GM21786 (cell line): ENCODE data around the gene TLR2.

Experiments used
- ATAC-seq: cut with Tn5 transposase; IDR thresholded peaks from one replicate; pipeline ENCODE4 v1.9.1; 2021; ENCODE audit not compliant: unreplicated experiment

The TLR2 gene, protein sequence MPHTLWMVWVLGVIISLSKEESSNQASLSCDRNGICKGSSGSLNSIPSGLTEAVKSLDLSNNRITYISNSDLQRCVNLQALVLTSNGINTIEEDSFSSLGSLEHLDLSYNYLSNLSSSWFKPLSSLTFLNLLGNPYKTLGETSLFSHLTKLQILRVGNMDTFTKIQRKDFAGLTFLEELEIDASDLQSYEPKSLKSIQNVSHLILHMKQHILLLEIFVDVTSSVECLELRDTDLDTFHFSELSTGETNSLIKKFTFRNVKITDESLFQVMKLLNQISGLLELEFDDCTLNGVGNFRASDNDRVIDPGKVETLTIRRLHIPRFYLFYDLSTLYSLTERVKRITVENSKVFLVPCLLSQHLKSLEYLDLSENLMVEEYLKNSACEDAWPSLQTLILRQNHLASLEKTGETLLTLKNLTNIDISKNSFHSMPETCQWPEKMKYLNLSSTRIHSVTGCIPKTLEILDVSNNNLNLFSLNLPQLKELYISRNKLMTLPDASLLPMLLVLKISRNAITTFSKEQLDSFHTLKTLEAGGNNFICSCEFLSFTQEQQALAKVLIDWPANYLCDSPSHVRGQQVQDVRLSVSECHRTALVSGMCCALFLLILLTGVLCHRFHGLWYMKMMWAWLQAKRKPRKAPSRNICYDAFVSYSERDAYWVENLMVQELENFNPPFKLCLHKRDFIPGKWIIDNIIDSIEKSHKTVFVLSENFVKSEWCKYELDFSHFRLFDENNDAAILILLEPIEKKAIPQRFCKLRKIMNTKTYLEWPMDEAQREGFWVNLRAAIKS

DNA sequence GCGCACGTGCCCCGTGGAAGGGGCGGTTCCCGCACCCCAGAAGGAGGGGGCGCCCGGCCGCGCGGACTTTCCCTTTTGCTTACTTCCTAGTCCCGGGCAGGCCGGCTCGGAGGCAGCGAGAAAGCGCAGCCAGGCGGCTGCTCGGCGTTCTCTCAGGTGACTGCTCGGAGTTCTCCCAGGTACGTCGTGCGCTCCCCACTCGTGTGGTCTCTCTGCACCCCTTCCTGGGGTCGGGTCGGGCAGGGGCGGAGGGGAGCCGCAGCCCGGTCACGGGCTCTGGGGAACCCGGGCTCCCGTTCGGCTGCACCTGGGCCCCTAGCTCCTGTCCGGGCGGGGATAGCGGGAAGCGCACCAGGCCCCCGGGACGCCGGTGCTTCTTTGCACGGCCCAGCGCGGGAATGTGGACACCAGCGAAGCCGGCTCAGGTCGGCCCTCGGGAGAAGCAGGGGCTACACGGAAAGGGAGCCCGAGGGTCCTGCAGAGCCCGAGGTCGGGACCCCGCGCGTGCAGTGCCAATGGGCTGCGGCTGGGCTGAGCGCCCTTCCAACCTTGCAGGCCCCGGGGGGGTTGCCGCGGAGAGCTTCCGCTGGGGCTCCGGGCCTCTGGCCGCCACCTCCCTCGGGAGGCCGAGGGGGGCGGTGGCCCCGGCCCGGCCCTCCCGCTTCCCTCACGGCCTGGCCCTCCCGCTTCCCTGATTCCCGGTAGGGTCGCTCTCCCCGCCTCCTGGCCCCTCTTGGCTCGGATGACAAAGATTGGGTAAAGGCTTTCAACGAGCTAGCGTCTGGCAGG, at the start of gene TLR2:
TLR2 (plus strand) TSS at position 99 of the 789 bp plus-strand sequence. CDS start 18,628 bp downstream, outside the sequence.
- peak; percentile 77 for ATAC-seq

DNA sequence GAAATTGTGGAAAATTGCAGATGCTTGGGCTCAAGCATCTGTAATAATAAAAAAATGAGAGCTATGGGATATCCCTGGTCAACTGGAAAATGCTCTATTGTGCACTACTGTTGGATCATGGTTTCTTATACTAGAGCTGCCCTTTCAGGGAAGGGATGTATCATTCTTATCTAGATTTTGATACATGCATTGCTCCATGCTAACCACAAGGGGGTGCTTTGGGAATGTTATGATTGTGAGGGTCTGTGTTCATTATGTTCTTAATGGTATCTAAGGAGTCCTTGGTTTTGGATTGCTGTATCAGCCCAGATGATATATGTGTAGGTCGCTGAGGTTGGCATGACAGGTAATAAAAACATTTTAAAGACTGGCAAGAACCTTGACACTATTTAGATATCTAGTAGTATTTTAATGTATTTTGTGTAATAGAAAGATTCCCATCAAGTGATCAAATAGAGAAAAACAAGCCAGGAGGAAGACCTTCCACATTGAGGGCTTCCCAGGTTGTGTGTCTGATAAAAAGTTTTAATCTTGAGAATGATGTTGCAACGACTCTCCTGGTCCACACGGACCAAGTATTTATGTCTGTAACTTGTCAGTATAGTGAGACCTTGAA, 49.2 kb upstream of the TLR2 start:
- no peak for ATAC-seq

DNA sequence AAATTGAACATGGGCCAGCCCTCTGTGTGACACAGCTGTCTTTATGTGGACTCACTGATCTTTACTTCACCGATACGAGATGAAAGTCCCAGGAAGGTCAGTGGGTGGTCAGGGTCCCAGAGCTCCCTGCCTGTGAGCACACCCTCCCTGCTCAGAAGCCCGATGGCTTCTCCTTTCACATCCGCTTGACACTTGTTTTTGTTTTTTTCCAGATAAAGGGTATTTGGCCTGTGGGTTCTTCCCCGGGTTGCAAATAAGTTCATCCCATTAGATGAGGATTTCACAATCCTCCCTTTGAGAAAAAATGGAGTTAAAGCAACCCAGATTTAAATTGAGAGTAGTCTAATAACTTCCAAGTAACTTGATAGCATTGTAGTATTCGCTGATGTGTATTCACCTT, 48.2 kb upstream of the TLR2 start:
- no peak for ATAC-seq

DNA sequence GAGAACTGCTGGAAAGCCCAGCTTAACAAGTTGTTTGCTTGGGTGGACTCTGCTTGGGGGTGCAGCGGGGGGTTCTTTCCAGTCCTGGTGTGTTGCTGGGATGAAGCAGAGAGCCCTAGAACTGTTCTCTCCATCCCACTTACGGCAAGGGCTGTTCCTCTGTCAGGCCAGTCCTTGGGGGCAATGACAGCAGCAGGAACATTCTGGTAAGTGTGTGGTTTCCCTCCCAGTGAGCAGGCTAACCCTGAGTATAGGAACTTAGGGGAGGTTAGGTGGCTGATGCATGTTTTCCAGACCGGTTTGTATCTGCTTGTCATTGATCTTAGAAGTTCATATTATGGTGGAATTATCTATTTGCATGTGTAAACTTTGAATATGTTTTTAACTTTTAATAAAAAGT, 46.9 kb upstream of the TLR2 start:
- no peak for ATAC-seq

DNA sequence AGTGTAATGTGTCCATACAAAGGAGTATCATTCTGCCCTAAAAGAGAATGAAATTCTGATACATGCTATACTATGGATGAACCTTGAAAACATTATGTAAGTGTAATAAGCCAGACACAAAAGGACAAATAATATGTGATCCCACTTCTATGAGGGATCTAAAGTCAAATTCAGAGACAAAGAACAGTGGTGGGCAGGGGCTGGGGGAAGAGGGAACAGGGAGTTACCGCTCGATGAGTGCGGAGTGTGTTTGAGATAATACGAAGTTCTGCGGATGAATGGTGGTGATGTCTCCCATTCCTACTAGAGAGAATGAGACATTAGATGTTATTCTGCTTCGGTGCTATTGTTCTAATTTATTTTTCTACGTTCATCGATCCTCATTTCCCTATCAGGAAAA, 46.1 kb upstream of the TLR2 start:
- ATAC-seq: no peak

DNA sequence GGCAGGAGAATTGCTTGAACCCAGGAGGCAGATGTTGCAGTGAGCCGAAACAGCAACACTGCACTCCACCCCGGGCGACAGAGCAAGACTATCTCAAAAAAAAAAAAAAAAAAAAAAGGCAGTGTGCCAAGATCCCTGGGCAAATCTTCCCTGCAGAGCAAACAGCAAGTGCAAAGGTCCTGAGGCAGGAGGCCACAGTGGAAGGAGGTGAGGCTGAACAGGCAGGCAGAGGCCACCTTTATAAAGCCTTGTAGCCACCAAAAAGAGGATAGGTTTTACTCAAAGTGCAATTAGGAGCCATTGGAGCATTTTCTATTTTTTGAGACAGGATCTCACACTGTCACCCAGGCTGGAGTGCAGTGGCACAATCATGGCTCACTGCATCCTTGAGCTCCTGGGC, 45.1 kb upstream of the TLR2 start:
- no peak for ATAC-seq

DNA sequence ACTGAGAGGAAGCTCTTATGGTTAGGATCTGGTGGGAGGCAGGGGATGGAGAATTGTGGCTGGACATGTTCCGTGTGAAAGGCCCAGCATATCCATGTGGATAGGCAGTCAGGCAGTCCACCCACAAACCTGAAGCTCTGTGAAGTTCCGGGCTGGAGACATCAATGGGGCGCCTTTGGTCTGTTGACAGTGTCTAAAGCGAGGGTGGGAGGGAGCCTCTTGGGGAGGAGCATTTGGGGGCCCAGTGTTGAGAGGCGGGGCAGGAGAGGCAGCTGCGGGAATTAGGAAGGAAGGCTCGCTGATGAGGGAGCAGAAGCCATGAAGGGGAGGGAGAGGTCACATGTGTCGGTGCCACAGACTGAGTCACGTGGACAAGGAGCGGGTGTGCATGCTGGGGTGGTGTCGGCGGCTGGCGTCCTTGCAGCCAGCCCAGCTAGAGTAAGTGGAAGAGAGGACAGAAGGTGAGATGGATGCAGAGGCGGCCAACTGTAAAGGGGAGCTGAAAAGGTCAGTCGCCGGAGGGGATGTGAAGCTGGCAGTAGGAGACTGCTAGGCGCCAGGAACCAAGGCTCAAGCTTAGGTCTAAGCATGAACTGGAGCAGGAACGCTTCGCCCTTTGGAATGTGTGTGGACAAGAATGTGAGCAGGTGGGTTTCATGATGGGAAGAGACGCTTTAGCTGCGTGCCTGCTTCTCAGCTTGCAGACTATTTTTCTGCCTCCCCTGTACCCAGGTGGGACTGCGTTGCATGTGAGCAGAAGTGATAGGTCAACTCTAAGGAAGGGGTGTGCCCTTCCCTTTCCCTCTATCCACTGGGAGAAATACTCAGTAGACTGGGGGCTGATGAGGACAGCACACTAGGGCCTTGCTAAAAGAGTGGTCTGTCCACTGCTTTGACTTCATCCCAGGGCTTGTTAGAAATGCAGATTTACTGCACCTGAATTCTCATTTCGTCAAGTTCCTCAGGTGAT, 44.0 kb upstream of the TLR2 start:
- no peak for ATAC-seq

DNA sequence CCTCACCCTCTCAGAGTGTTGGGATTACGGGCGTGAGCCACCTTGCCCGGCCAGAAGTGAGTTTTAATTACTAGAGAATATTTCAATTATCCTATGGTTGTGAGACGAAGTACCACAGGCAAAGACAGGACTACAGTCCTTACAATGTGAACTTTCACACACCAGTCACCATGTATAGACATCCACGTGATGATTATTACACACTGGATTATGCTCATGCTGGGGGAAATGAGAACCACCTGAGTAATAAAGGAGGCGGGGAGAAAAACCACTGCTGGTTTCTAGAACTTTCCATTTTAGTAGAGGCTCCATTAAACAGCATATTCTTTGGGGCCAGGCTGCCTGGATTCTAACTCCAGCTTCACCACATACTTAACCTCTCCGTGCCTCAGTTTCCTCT, 42.5 kb upstream of the TLR2 start:
- ATAC-seq: no peak

DNA sequence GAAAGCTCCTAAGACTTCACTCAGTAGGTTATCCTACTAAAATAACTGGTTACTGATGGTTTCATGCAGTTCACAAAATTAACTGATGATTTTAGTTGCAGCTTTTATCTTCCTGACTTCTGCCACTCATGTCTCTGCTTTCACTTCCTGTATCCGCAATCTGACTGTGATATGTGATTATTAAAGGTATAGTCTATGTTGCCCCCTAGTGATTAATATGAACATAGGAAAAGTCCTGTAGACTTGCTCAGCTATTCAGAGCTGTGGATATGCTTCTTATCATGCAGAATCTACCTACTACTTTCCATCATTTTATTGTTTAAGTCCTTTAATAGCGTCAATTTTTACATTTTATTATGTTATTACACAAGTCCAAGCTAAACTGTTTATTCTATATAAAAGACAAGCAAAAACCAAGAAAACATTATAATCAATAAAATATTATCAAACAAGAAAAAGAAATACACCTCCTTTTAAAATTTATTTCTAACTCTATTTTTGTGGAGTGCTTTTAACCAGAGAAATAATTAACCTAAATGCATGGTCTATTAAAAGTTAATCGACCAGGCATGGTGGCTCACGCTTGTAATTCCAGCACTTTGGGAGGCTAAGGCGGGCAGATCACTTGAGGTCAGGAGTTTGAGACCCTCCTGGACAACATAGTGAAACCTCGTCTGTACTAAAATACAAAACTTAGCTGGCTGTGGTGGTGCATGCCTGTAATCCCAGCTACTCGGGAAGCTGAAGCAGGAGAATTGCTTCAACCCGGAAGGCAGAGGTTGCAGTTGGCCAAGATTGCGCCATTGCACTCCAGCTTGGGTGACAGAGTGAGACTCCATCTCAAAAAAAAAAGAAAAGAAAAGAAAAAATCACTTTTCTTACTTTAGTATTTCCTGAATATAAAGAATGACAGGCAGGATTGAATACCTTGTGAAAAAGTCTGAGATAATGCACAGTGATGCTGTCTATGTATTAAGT, 40.4 kb upstream of the TLR2 start:
- ATAC-seq: peak; percentile 93

DNA sequence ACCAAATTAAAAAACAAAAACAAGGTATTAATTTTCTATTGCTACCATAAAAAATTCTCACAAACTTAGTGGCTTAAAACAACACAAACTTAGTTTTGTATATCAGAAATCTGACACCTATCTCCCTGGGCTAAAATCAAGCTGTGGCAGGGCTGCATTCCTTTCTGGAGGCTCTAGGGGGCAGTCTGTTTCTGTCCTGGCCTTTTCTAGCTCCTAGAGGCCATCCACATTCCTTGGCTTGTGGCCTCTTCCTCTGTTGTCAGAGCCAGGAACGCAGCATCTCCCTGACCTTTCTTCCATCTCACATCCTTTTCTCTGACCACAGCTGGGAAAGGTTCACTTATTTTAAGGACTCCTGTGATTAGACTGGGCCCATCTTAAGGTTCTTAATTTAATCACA, 38.9 kb upstream of the TLR2 start:
- ATAC-seq: no peak

DNA sequence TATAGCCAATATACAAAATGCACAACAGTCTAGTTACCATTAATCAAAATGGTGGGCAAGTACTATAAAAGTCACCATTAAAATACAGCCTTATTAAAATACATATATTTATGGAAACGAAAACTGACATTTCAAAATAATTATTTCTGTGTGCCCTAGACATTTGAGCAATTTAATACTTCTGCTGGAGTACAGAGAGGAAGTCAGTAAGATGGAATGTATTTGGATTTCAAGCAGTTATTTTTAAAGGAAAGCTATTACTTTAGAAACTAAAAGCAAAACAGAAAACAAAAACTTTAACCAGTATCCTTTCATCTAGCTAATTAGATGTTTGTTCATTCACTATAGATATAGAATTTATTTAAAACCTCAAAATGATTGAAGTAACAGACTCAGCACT, 37.8 kb upstream of the TLR2 start:
- ATAC-seq: no peak

DNA sequence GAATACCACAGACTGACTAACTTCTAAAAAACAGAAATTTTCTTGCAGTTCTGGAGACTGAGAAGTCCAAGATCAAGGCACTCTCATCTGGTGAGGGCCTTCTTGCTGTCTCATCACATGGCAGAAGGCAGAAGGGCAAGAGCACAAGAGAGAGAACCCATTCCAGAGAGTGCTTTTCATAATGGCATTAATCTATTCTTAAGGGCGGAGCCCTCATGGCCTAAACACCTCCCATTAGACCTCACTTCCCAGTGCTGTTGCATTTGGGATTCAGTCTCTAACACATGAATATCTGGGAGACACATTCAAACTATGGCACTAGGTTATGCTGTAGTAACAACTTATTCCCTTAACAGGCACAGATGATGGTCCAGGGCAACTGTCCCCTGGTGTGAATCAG, 37.1 kb upstream of the TLR2 start:
- no peak for ATAC-seq

DNA sequence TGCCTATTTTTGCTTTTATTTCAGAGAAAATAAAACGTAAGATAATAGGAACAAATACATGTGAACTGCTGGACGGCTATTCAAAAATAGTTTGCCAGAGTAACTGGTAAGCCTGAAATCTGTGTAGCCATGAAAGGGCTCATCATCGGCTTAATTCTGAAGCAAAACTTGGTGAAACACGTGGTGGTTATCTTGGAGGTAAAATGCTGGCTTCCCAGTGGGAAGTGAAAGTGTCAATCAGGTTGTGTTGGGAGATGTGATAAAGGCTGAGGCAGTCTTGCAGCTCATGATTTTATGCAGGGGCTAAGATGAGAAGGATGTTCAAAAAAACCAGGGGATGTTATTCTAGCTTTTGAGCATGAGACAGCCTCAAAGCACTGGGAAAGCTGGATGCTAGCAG, 36.1 kb upstream of the TLR2 start:
- ATAC-seq: no peak

DNA sequence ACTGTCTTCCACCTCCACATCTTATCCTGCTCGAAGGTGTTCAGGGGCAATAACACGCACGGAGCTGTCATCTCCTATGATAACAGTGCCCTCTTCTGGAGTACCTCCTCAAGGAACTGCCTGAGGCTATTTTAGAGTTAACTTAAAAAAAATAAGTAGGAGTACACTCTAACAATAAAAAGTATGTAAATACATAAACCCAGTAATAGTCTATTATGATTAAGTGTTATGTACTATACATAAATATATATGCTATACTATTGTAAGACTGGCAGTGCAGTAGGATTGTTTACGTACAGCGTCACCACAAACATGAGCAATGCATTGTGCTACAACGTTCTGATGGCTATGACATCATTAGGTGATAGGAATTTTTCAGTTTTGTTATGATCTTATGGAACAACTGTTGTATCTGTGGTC, 34.5 kb upstream of the TLR2 start:
- no peak for ATAC-seq

DNA sequence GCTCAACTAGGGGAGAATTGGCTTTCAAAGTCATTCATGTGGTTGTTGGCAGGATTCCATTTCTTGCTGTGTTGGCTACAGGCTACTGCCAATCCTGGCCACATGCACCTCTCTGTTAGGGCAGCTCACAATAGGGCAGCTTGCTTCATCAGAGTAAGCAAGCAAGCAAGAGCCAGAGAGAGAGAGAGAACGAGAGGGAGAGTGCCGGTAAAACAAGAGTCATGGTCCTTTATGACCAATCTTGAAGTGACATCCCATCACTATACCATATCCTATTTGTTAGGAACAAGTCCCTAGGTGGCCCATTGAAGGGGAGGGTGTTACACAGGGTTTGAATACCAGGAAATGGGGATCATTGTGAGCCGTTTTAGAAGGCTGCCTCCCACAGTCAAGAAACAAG, 33.0 kb upstream of the TLR2 start:
- ATAC-seq: no peak

DNA sequence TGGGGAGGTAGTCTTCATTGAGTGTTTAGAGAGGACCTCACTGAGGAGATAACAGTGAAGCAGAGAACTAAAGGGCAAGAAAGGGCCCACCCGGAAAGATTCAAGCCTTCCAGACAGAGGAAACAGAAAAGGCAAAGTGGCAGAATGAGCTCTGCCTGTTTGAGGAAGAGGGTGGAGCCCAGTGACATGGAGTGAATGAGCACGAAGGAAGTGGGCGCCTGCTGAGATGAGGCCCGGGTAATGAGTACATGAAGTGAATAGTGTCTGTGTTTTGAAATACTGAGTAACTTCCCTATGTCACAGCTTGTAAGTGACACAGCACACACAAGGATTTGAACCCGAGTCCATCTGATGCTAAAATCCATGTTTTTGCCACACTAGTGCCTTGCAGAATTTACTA, 32.5 kb upstream of the TLR2 start:
- ATAC-seq: no peak

DNA sequence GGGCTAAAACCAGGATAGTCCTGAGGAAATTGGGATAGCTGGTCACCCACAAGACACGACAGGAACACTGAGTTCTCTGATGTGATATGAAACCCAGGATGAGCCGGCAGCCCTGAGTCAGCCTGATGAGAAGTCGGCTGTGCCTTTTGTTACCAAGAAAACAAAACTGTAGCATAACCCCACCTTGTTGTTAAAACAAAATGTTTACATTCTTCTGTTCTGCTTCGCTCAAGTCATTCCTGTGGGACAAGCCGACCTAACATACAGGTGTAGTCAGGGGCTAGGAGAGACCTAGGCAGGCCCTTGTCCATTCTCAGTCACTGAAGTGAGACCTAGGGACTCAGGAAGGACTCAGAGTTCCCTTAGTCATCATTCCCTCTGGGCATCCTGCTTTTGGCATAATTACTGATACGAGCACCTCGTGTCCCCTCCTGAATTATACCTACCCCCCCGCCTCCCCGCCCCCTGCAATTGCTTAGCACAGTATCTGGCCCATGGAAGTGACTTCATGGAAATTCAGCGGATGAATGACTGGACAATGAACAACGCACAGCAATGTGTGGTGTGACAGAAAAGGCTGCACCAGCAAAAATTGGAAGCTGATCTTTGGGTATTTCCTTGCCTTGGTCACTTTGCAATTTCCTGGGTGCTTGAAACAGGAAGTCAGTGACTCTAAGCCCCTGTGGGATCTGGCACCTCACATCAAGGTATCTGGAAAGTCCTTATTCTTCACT, 31.9 kb upstream of the TLR2 start:
- no peak for ATAC-seq

DNA sequence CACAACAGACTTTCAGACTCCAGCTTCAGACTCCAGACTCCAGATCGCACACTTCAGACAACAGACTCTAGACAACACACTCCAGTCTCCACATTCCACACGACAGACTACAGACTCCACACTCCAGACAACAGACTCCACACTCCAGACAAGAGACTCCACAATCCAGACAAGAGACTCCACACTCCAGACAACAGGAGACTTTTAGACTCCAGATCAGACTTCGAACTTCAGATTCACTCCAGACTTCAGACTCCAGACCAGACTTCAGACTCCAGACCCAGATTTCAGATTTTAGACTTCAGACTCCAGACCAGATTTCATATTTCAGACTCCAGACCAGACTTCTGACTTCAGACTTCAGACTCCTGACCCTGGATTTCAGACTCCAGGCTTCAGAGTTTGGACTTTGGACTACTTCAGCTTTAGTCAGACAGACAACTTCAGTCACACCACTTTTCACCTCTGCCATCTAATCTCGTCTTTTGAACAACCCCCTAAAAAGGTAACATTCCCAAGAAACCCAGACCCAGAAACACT, 29.0 kb upstream of the TLR2 start:
- ATAC-seq: no peak
